Measurements from ENCODE around the gene METTL15.
"Not testable (repeated sequence)": the region's sequence is repeated elsewhere in the genome, so short reads cannot be mapped to it uniquely, and the experiment has no call there.

Gene METTL15

GRCh38 chr11:28114116-28114515, 5.9 kb downstream of the METTL15 start:
- TF ChIP-seq CTCF (IDR thresholded peaks at IDR 0.05; ENCODE audit: low read depth, low read length), result no peak
- DNase-seq (ENCODE audit: extremely low read depth, low read depth), result no peak

- TF ChIP-seq CTCF (IDR thresholded peaks at IDR 0.05; ENCODE audit: low read depth, low read length), result no peak
- DNase-seq (ENCODE audit: extremely low read depth, low read depth), result no peak
Observed at GRCh38 chr11:28114731-28115130, 6.5 kb downstream of the METTL15 start.

- no peak for DNase-seq (ENCODE audit: extremely low read depth, low read depth)
- TF ChIP-seq CTCF (IDR thresholded peaks at IDR 0.05; ENCODE audit: low read depth, low read length), result no peak
Observed at GRCh38 chr11:28117712-28118111, 9.5 kb downstream of the METTL15 start.

GRCh38 chr11:28123151-28123581, 15.0 kb downstream of the METTL15 start:
- no peak for TF ChIP-seq CTCF (IDR thresholded peaks at IDR 0.05; ENCODE audit: low read depth, low read length)
- DNase-seq (ENCODE audit: extremely low read depth, low read depth), result no peak

DNA sequence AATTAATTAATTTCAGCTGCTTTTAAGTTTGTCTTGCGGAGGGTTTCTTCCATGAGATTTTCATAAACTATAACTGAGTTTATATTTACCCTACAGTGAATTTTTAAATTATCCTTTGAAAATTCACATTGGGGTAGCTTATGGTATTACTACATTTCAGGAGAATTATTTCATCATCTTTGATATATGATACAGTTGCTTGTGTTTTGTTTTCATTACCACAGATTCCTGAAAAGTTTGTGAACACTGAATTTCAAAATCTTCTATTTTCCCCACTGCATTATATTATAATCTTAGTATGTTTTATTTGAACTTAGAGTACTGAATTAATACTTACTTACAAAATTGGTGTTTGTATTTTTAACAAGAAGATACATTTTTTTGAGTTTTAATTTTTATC, 24.4 kb downstream of the METTL15 start:
- DNase-seq (ENCODE audit: extremely low read depth, low read depth), result no peak
- TF ChIP-seq CTCF (IDR thresholded peaks at IDR 0.05; ENCODE audit: low read depth, low read length), result no peak

GRCh38 chr11:28133146-28133545, 25.0 kb downstream of the METTL15 start:
- no peak for DNase-seq (ENCODE audit: extremely low read depth, low read depth)
- no peak for TF ChIP-seq CTCF (IDR thresholded peaks at IDR 0.05; ENCODE audit: low read depth, low read length)

GRCh38 chr11:28136157-28136556, 28.0 kb downstream of the METTL15 start:
- DNase-seq (ENCODE audit: extremely low read depth, low read depth), result not testable (repeated sequence)

DNA sequence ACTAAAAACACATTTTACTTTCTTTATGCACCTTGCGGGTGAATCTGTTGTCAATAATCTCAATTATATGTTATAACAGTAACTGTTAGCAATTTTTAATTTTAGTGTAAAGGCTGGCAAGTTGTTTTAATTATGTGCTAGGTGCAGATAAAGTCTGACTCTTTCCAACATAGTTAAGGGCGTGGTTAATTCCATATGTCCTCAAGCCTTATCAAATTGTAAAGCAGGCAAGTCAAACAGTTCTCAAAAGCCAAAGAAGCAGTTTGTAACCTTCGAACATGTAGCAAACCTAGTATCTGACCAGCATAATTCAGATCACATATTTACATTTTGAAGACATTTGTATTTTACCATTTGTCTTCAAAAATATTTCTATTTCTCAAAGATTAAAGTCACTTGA, 29.2 kb downstream of the METTL15 start:
- no peak for DNase-seq (ENCODE audit: extremely low read depth, low read depth)
- TF ChIP-seq CTCF (IDR thresholded peaks at IDR 0.05; ENCODE audit: low read depth, low read length), result no peak
